ENCODE results near the gene C19orf38. TPM values are rescaled to one million over a fixed set of nuclear protein-coding genes. Genes with fewer than 3 reads are reported as not detected.
"Not testable (repeated sequence)": the region's sequence is repeated elsewhere in the genome, so short reads cannot be mapped to it uniquely, and the experiment has no call there.

C19orf38 gene
- total RNA-seq, 1 experiment from 2014 or later = 0.61 TPM

- no TSS peak for BruUV-seq (replicated peaks)
- Mint-ChIP-seq H3K27ac (ENCODE audit: unreplicated experiment) (no peak overlapping the region), H3K4me1 (ENCODE audit: low read depth, unreplicated experiment) (no peaks in the 10 kb centered on the region), H3K36me3 (ENCODE audit: insufficient read depth, unreplicated experiment) (no peaks in the 10 kb centered on the region), H3K4me3 (ENCODE audit: unreplicated experiment) (no peak overlapping the region), H3K9me3 (ENCODE audit: unreplicated experiment) (no peaks in the 10 kb centered on the region), H3K27me3 (ENCODE audit: insufficient read depth, unreplicated experiment) (no peaks in the 10 kb centered on the region)
- intact Hi-C loops (cut with micrococcal nuclease; ENCODE audit: unreplicated experiment) = no loop called here
- Histone ChIP-seq H3K36me3 (ENCODE audit: control insufficient read depth, insufficient read depth, low read length) (no peaks in the 10 kb centered on the region), H3K4me3 (ENCODE audit: low read depth, low read length) (no peak overlapping the region), H3K27me3 (replicated peaks; ENCODE audit: control insufficient read depth, insufficient read depth, low read length) (no peaks in the 10 kb centered on the region), H3K9me3 (no peaks in the 10 kb centered on the region), H3K4me1 (no peaks in the 10 kb centered on the region)
- ChIA-PET CTCF (interaction anchor here (0.6 to 2.5 kb wide), 4 partner anchors 10 to 138 kb away, joined by 3 to 13 read pairs (median 4); no protein-coding TSS in a partner anchor), POLR2A (interaction anchor here (0.6 kb wide), 1 partner anchor 13 kb away, joined by 4 read pairs; no protein-coding TSS in a partner anchor)
- TF ChIP-seq, protein P1, sequence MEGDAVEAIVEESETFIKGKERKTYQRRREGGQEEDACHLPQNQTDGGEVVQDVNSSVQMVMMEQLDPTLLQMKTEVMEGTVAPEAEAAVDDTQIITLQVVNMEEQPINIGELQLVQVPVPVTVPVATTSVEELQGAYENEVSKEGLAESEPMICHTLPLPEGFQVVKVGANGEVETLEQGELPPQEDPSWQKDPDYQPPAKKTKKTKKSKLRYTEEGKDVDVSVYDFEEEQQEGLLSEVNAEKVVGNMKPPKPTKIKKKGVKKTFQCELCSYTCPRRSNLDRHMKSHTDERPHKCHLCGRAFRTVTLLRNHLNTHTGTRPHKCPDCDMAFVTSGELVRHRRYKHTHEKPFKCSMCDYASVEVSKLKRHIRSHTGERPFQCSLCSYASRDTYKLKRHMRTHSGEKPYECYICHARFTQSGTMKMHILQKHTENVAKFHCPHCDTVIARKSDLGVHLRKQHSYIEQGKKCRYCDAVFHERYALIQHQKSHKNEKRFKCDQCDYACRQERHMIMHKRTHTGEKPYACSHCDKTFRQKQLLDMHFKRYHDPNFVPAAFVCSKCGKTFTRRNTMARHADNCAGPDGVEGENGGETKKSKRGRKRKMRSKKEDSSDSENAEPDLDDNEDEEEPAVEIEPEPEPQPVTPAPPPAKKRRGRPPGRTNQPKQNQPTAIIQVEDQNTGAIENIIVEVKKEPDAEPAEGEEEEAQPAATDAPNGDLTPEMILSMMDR (IDR thresholded peaks at IDR 0.05; ENCODE audit: insufficient read depth in 1 of 2, low read depth in 1 of 2, low read length in 1 of 2, severe bottlenecking in 1 of 2, unreplicated experiment in 1 of 2) = no peak
- DNase-seq = no peak
Observed at GRCh38 chr19:10854350-10855089, 6.3 kb downstream of the C19orf38 start.

GRCh38 chr19:10855879-10856522 lies 7.8 kb downstream of the C19orf38 start:
- ChIA-PET POLR2A (no interaction called here), CTCF (interaction anchor here (2.5 kb wide), 1 partner anchor 8 kb away, joined by 13 read pairs; no protein-coding TSS in a partner anchor)
- Mint-ChIP-seq H3K4me1 (ENCODE audit: low read depth, unreplicated experiment) (no peaks in the 10 kb centered on the region), H3K9me3 (ENCODE audit: unreplicated experiment) (no peaks in the 10 kb centered on the region), H3K36me3 (ENCODE audit: insufficient read depth, unreplicated experiment) (no peaks in the 10 kb centered on the region), H3K27me3 (ENCODE audit: insufficient read depth, unreplicated experiment) (no peaks in the 10 kb centered on the region), H3K4me3 (ENCODE audit: unreplicated experiment) (no peak overlapping the region), H3K27ac (ENCODE audit: unreplicated experiment) (no peak overlapping the region)
- H3K36me3 ChIP-seq (ENCODE audit: control insufficient read depth, insufficient read depth, low read length) = no peaks in the 10 kb centered on the region
- intact Hi-C loops (cut with micrococcal nuclease; ENCODE audit: unreplicated experiment) = no loop called here
- no peaks in the 10 kb centered on the region for H3K9me3 ChIP-seq
- H3K4me1 ChIP-seq = no peaks in the 10 kb centered on the region
- no peaks in the 10 kb centered on the region for H3K27me3 ChIP-seq (replicated peaks; ENCODE audit: control insufficient read depth, insufficient read depth, low read length)
- BruUV-seq (replicated peaks) = no TSS peak
- no peak for DNase-seq
- TF ChIP-seq, protein P1 (IDR thresholded peaks at IDR 0.05; ENCODE audit: insufficient read depth in 1 of 2, low read depth in 1 of 2, low read length in 1 of 2, severe bottlenecking in 1 of 2, unreplicated experiment in 1 of 2) = peak; percentile 23 to 50
- H3K4me3 ChIP-seq (ENCODE audit: low read depth, low read length) = no peak overlapping the region

DNA sequence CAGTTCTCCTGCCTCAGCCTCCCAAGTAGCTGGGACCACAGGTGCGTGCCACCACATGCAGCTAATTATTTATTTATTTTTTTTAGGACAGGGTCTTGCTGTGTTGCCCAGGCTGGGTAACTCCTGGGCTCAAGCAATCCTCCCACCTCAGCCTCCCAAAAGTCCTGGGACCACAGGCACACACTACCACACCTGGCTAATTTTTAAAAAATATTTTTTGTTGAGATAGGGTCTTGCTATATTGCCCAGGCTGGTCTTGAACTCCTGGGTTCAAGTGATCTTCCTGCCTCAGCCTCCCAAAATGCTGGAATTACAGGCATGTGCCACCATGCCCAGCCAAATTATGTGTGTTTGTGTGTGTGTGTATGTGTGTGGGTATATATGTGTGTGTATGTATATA lies 8.7 kb downstream of the C19orf38 start:
- H3K9me3 ChIP-seq; H3K36me3 Mint-ChIP-seq (ENCODE audit: insufficient read depth, unreplicated experiment); H3K4me1 ChIP-seq; POLR2A ChIA-PET; H3K9me3 Mint-ChIP-seq (ENCODE audit: unreplicated experiment); H3K4me1 Mint-ChIP-seq (ENCODE audit: low read depth, unreplicated experiment); H3K4me3 Mint-ChIP-seq (ENCODE audit: unreplicated experiment); H3K27me3 Mint-ChIP-seq (ENCODE audit: insufficient read depth, unreplicated experiment); DNase-seq; H3K27me3 ChIP-seq (replicated peaks; ENCODE audit: control insufficient read depth, insufficient read depth, low read length); H3K36me3 ChIP-seq (ENCODE audit: control insufficient read depth, insufficient read depth, low read length); BruUV-seq (replicated peaks); intact Hi-C loops (cut with micrococcal nuclease; ENCODE audit: unreplicated experiment); H3K27ac Mint-ChIP-seq (ENCODE audit: unreplicated experiment); H3K4me3 ChIP-seq (ENCODE audit: low read depth, low read length): not testable (repeated sequence)
- CTCF ChIA-PET = interaction anchor here (1.7 kb wide), 1 partner anchor 21 kb away, joined by 7 read pairs; the partner anchor contains the start of gene TMED1
